ENCODE measurements around the gene EFNB3.

DNA sequence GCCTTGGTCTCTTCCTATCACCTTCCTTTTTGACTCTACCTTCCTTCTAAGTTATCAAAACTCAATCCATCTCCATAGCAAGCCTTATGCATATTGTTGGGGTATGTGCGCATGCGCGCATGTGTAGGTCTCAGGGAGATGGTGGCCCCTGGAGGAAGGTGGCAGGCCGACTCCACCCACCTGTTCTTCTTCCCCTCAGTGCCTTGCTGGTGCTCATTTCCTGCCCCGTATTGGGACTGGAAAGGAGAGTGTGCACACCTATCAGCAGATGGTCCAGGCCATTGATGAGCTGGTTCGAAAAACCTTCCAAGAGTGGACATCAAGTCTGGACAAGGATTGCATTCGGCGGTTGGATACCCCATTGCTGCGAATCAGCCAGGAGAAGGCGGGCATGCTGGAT is 37.7 kb downstream of the EFNB3 start:
- TF ChIP-seq POLR2A (IDR thresholded peaks at IDR 0.05; ENCODE audit: low read length) = no peak
- TF ChIP-seq MYC (IDR thresholded peaks at IDR 0.05; ENCODE audit: borderline replicate concordance, low read length) = no peak
- TF ChIP-seq, protein P1, sequence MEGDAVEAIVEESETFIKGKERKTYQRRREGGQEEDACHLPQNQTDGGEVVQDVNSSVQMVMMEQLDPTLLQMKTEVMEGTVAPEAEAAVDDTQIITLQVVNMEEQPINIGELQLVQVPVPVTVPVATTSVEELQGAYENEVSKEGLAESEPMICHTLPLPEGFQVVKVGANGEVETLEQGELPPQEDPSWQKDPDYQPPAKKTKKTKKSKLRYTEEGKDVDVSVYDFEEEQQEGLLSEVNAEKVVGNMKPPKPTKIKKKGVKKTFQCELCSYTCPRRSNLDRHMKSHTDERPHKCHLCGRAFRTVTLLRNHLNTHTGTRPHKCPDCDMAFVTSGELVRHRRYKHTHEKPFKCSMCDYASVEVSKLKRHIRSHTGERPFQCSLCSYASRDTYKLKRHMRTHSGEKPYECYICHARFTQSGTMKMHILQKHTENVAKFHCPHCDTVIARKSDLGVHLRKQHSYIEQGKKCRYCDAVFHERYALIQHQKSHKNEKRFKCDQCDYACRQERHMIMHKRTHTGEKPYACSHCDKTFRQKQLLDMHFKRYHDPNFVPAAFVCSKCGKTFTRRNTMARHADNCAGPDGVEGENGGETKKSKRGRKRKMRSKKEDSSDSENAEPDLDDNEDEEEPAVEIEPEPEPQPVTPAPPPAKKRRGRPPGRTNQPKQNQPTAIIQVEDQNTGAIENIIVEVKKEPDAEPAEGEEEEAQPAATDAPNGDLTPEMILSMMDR (IDR thresholded peaks at IDR 0.05) = no peak
- no peak for TF ChIP-seq ZC3H11A (IDR thresholded peaks at IDR 0.05)
- TF ChIP-seq EHMT2 (IDR thresholded peaks at IDR 0.05; ENCODE audit: low read depth) = no peak
- TF ChIP-seq, protein P2, sequence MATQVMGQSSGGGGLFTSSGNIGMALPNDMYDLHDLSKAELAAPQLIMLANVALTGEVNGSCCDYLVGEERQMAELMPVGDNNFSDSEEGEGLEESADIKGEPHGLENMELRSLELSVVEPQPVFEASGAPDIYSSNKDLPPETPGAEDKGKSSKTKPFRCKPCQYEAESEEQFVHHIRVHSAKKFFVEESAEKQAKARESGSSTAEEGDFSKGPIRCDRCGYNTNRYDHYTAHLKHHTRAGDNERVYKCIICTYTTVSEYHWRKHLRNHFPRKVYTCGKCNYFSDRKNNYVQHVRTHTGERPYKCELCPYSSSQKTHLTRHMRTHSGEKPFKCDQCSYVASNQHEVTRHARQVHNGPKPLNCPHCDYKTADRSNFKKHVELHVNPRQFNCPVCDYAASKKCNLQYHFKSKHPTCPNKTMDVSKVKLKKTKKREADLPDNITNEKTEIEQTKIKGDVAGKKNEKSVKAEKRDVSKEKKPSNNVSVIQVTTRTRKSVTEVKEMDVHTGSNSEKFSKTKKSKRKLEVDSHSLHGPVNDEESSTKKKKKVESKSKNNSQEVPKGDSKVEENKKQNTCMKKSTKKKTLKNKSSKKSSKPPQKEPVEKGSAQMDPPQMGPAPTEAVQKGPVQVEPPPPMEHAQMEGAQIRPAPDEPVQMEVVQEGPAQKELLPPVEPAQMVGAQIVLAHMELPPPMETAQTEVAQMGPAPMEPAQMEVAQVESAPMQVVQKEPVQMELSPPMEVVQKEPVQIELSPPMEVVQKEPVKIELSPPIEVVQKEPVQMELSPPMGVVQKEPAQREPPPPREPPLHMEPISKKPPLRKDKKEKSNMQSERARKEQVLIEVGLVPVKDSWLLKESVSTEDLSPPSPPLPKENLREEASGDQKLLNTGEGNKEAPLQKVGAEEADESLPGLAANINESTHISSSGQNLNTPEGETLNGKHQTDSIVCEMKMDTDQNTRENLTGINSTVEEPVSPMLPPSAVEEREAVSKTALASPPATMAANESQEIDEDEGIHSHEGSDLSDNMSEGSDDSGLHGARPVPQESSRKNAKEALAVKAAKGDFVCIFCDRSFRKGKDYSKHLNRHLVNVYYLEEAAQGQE (IDR thresholded peaks at IDR 0.05) = no peak
- no peak for TF ChIP-seq SMC3 (IDR thresholded peaks at IDR 0.05)
- TF ChIP-seq, protein P3, sequence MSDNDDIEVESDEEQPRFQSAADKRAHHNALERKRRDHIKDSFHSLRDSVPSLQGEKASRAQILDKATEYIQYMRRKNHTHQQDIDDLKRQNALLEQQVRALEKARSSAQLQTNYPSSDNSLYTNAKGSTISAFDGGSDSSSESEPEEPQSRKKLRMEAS (IDR thresholded peaks at IDR 0.05) = no peak
- TF ChIP-seq EP300 (IDR thresholded peaks at IDR 0.05) = no peak
- TF ChIP-seq RNF2 (IDR thresholded peaks at IDR 0.05; ENCODE audit: borderline replicate concordance, low read depth) = no peak
